K562 (cell line): ENCODE data around the gene SZT2. TPM values are rescaled to one million over a fixed set of nuclear protein-coding genes. Genes with fewer than 3 reads are reported as not detected.

Source experiments
- ATF7 ChIP-seq: fragments of 450-650 bp; IDR thresholded peaks from 2 replicates; pipeline ENCODE4 v1.7.1; 2014; ENCODE audit warnings: mild to moderate bottlenecking, moderate library complexity
- CAMTA2 ChIP-seq: fragments of 250-450 bp; sonication (Bioruptor Pico); conservative IDR thresholded peaks from 2 replicates; pipeline ENCODE4 v1.5.1; 2022
- NFATC3 ChIP-seq: fragments of 450-650 bp; IDR thresholded peaks from 2 replicates; pipeline ENCODE4 v1.6.1; 2017; ENCODE audit warnings: mild to moderate bottlenecking
- NR2C1 ChIP-seq, 2 experiments: fragments of 450-650 bp; IDR thresholded peaks; 2 replicates each; pipeline ENCODE4 v1.6.1; 2017; ENCODE audit warnings: mild to moderate bottlenecking in 2 of 2, antibody characterized with exemption in 1 of 2, inconsistent platforms in 1 of 2, missing compliant biosample characterization in 1 of 2, missing genetic modification characterization in 1 of 2
- SMAD4 ChIP-seq: fragments of 250-450 bp; sonication (Bioruptor Pico); conservative IDR thresholded peaks from 2 replicates; pipeline ENCODE4 v1.8.0; 2021; ENCODE audit warnings: inconsistent platforms, mild to moderate bottlenecking, moderate library complexity
- SOX6 ChIP-seq: fragments of 450-650 bp; IDR thresholded peaks from 2 replicates; pipeline ENCODE4 v1.6.1; 2014; ENCODE audit warnings: mild to moderate bottlenecking
- YY1 ChIP-seq, 3 experiments: IDR thresholded peaks; 2 replicates each; pipeline ENCODE4 v1.6.1; 2011; ENCODE audit warnings: low read length in 2 of 3, mild to moderate bottlenecking in 2 of 3, moderate library complexity in 2 of 3, borderline replicate concordance in 1 of 3, control low read depth in 1 of 3, low read depth in 1 of 3; ENCODE audit not compliant: insufficient read depth in 3 of 3, insufficient replicate concordance in 2 of 3, control insufficient read depth in 1 of 3, insufficient read length in 1 of 3; ENCODE audit errors: extremely low read depth in 1 of 3
- ZNF197 ChIP-seq: fragments of 200-800 bp; sonication (Bioruptor generic); IDR thresholded peaks from 2 replicates; pipeline ENCODE4 v1.6.1; 2016; ENCODE audit warnings: low read depth, missing genetic modification characterization, missing compliant biosample characterization
- ZNF584 ChIP-seq: fragments of 200-800 bp; sonication (Bioruptor generic); IDR thresholded peaks from 2 replicates; pipeline ENCODE4 v1.6.1; 2016; ENCODE audit warnings: low read depth, mild to moderate bottlenecking, missing genetic modification characterization, missing compliant biosample characterization
- ZNF644 ChIP-seq: fragments of 200-800 bp; sonication (Bioruptor generic); IDR thresholded peaks from 2 replicates; pipeline ENCODE4 v1.6.1; 2016; ENCODE audit warnings: low read depth, missing genetic modification characterization, missing compliant biosample characterization
- ZSCAN29 ChIP-seq: fragments of 450-650 bp; IDR thresholded peaks from 2 replicates; pipeline ENCODE4 v1.6.1; 2017
- polyA plus RNA-seq, 8 experiments: library from polyadenylated mRNA; depleted of rRNA in 4 of 8; stranded (reverse) in 5 of 8; unstranded in 3 of 8; fragments of >200 nt; fragmentation: Nextera tagmentation in 2 of 8; fragmentation: Illumina TruSeq in 1 of 8; extraction: Ambion mirVana in 2 of 8; extraction: Trizol in 1 of 8; gene quantifications; 2 replicates each; pipeline versions ENCODE4 v1.2.1 to v1.2.3, GENCODE V29; 2011 to 2014; ENCODE audit warnings: inconsistent platforms in 1 of 8, missing spikeins in 1 of 8
- total RNA-seq, 7 experiments: library from RNA; depleted of rRNA in 6 of 7; stranded (reverse); fragments of >200 nt in 6 of 7; fragmentation: Illumina TruSeq in 2 of 7; extraction: Trizol in 2 of 7; gene quantifications; 2 replicates each; pipeline versions ENCODE4 v1.2.1 to v1.2.3, GENCODE V29; 2011 to 2021; ENCODE audit warnings: low replicate concordance in 1 of 7
- TF ChIP-seq, protein P1 (sequence below), 2 experiments: fragments of 450-650 bp; IDR thresholded peaks; 2 replicates each; pipeline ENCODE4 v1.6.1; 2016; ENCODE audit warnings: mild to moderate bottlenecking in 2 of 2, borderline replicate concordance in 1 of 2, low read depth in 1 of 2, moderate library complexity in 1 of 2

The SZT2 gene
- total and polyA plus RNA-seq, 9 of the 15 experiments (the other 6 are each of a cell fraction or from before 2014, with no cell fraction given) = 0.88 to 31.0 (median 12.8) TPM

GRCh38 chr1:43358121-43358745 is 31.5 kb upstream of the SZT2 start (continued):
- TF ChIP-seq, protein P1, sequence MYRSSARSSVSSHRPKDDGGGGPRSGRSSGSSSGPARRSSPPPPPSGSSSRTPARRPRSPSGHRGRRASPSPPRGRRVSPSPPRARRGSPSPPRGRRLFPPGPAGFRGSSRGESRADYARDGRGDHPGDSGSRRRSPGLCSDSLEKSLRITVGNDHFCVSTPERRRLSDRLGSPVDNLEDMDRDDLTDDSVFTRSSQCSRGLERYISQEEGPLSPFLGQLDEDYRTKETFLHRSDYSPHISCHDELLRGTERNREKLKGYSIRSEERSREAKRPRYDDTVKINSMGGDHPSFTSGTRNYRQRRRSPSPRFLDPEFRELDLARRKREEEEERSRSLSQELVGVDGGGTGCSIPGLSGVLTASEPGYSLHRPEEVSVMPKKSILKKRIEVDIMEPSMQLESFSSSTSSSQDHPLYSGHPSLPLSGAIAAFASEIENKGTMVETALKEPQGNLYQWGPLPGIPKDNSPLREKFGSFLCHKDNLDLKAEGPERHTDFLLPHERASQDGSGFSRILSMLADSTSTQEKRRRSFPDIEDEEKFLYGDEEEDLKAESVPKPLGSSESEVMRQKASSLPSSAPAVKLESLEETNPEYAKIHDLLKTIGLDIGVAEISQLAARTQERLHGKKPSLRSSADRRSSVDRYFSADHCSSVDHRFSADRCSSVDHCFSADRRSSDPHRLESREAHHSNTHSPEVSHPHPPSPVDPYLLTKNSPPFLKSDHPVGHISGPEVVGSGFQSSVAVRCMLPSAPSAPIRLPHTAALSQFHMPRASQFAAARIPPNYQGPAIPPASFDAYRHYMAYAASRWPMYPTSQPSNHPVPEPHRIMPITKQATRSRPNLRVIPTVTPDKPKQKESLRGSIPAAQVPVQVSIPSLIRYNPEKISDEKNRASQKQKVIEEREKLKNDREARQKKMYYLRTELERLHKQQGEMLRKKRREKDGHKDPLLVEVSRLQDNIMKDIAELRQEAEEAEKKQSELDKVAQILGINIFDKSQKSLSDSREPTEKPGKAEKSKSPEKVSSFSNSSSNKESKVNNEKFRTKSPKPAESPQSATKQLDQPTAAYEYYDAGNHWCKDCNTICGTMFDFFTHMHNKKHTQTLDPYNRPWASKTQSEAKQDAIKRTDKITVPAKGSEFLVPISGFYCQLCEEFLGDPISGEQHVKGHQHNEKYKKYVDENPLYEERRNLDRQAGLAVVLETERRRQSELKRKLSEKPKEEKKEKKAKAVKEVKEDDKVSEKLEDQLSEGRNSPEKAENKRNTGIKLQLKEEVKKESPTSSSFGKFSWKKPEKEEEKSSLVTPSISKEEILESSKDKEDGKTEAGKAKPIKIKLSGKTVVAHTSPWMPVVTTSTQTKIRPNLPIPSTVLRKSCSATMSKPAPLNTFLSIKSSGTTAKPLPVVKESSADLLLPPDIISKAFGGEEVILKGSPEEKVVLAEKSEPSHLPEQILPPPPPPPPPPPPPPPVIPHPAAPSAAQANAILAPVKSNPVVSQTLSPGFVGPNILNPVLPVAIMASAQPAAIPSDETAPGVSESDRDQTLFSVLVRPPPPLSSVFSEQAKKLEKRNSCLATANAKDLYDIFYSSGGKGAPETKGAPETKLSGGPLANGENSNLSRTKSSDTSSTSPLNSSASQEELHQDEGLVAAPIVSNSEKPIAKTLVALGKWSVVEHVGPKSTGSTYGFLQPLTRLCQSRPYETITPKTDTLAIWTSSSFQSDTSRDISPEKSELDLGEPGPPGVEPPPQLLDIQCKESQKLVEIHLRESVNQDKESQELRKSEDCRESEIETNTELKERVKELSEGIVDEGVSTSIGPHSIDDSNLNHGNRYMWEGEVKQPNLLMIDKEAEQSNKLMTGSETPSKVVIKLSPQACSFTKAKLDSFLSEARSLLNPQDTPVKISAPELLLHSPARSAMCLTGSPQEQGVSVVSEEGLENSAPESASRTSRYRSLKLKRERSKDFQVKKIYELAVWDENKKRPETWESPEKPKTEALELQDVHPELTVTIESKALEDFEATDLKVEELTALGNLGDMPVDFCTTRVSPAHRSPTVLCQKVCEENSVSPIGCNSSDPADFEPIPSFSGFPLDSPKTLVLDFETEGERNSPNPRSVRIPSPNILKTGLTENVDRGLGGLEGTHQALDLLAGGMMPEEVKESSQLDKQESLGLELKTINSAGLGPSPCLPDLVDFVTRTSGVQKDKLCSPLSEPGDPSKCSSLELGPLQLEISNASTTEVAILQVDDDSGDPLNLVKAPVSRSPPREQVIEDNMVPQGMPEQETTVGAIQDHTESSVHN (IDR thresholded peaks at IDR 0.05; ENCODE audit: borderline replicate concordance in 1 of 2, low read depth in 1 of 2) = no peak
- TF ChIP-seq SMAD4 (peak; percentile 50; the same call in 1 of the 2 replicates), NFATC3 (peak; percentile 60; the same call in 1 of the 2 replicates), YY1 (IDR thresholded peaks at IDR 0.05; ENCODE audit: borderline replicate concordance in 1 of 3, control insufficient read depth in 1 of 3, extremely low read depth in 1 of 3, insufficient read depth in 3 of 3, insufficient read length in 1 of 3, insufficient replicate concordance in 2 of 3, low read depth in 1 of 3, low read length in 2 of 3) (peak in 1 of 3 experiments; percentile 27), ZNF584 (CRISPR knock-in tag) (no peak), ZNF644 (tag) (no peak), ATF7 (peak; percentile 29; the same call in 1 of the 2 replicates), SOX6 (no peak), NR2C1 (IDR thresholded peaks at IDR 0.05) (no peak), NR2C1 (tag; IDR thresholded peaks at IDR 0.05) (no peak), ZNF197 (no peak), ZSCAN29 (no peak), CAMTA2 (CRISPR knock-in tag) (no peak; the same call in 1 of the 2 replicates)
